Panc1 (cell line): ENCODE results near the gene XYLT1. TPM values are rescaled to one million over a fixed set of nuclear protein-coding genes. Genes with fewer than 3 reads are reported as not detected.

Source experiments
- ATAC-seq: fragments of 200-7000 bp; cut with Tn5 transposase; 2 replicates; pipeline ENCODE4 v1.9.1; 2020; ENCODE audit warnings: mild to moderate bottlenecking, moderate library complexity
- BruUV-seq: library from RNA; stranded (reverse); fragments of 400-500 nt; replicated peaks from 2 replicates; lab custom pipeline; 2021; lab: Mats Ljungman, UMichigan
- CTCF ChIA-PET: fragments of 300-600 bp; sonication (Branson Sonifier 250); formaldehyde crosslinking; loops from one replicate; lab custom pipeline; 2022; ENCODE audit warnings: antibody characterized with exemption; lab: Charles Lee
- POLR2A ChIA-PET: fragments of 300-600 bp; sonication (Branson Sonifier 250); formaldehyde crosslinking; loops from one replicate; lab custom pipeline; 2022; ENCODE audit warnings: antibody characterized with exemption; lab: Charles Lee
- DNase-seq: peaks from one replicate; pipeline ENCODE4 v3.0.0-alpha.2; 2010; ENCODE audit warnings: low read depth, low spot score
- H3K27ac ChIP-seq: 2 replicates; pipeline ENCODE4 v1.5.1; 2011; ENCODE audit warnings: mild to moderate bottlenecking, low read length, inconsistent platforms
- H3K27me3 ChIP-seq: fragments of 200-500 bp; sonication (Bioruptor generic); 2 replicates; pipeline ENCODE4 v1.6.0; 2014; ENCODE audit warnings: low read length, inconsistent platforms; ENCODE audit not compliant: control insufficient read depth, insufficient read depth
- H3K36me3 ChIP-seq: fragments of 200-500 bp; sonication (Bioruptor generic); 2 replicates; pipeline ENCODE4 v1.5.1; 2014; ENCODE audit warnings: inconsistent platforms, mild to moderate bottlenecking, low read length, moderate library complexity; ENCODE audit not compliant: control insufficient read depth, insufficient read depth
- H3K4me1 ChIP-seq: 2 replicates; pipeline ENCODE4 v1.5.1; 2011; ENCODE audit warnings: inconsistent platforms, mild to moderate bottlenecking, low read length, moderate library complexity; ENCODE audit not compliant: control insufficient read depth, insufficient read depth
- H3K4me3 ChIP-seq, 2 experiments: 2 replicates each; pipeline ENCODE4 v1.5.1; 2011 to 2012; ENCODE audit warnings: low read depth in 2 of 2, low read length in 2 of 2, mild to moderate bottlenecking in 2 of 2, inconsistent platforms in 1 of 2, moderate library complexity in 1 of 2
- H3K9me3 ChIP-seq: fragments of 200-500 bp; sonication (Bioruptor generic); 2 replicates; pipeline ENCODE4 v1.5.1; 2014; ENCODE audit warnings: low read depth, mild to moderate bottlenecking, inconsistent platforms, low read length, moderate library complexity; ENCODE audit not compliant: control insufficient read depth, insufficient read depth
- POLR2AphosphoS5 ChIP-seq: IDR thresholded peaks from 2 replicates; pipeline ENCODE4 v1.6.1; 2012; ENCODE audit warnings: mild to moderate bottlenecking, low read depth, low read length, moderate library complexity
- REST ChIP-seq, 2 experiments: IDR thresholded peaks; 2 replicates each; pipeline ENCODE4 v1.6.1; 2011 to 2012; ENCODE audit warnings: low read depth in 2 of 2, control low read depth in 1 of 2, low read length in 1 of 2, mild to moderate bottlenecking in 1 of 2, moderate library complexity in 1 of 2; ENCODE audit not compliant: insufficient read depth in 1 of 2
- SIN3A ChIP-seq: IDR thresholded peaks from 2 replicates; pipeline ENCODE4 v1.6.1; 2012; ENCODE audit warnings: low read depth, mild to moderate bottlenecking, low read length, moderate library complexity, borderline replicate concordance; ENCODE audit not compliant: insufficient read depth
- TCF7L2 ChIP-seq: IDR thresholded peaks from 2 replicates; pipeline ENCODE4 v1.6.1; 2011; ENCODE audit warnings: mild to moderate bottlenecking, low read depth, low read length, inconsistent platforms
- in situ Hi-C: cut with HindIII; loops from 2 replicates; pipeline ENCODE4 v1.10.0; 2016; ENCODE audit warnings: low sequenced_read_pairs, low pct_unique_long_range_greater_than_20kb
- intact Hi-C: fragments of 100-400 bp; cut with micrococcal nuclease; formaldehyde crosslinking; loops from one replicate; pipeline ENCODE4 v1.10.0; 2022; ENCODE audit not compliant: unreplicated experiment
- total RNA-seq: library from RNA; stranded (reverse); gene quantifications from one replicate; pipeline ENCODE4 v1.2.1, GENCODE V29; 2021; ENCODE audit not compliant: unreplicated experiment
- TF ChIP-seq, protein P1 (sequence below): fragments of 450-650 bp; IDR thresholded peaks from 2 replicates; pipeline ENCODE4 v1.5.1; 2017; ENCODE audit warnings: mild to moderate bottlenecking

Gene XYLT1
- total RNA-seq, 1 experiment from 2014 or later, result 0.62 TPM

GRCh38 chr16:17413508-17413907, 57.3 kb downstream of the XYLT1 start:
- ChIA-PET POLR2A (no interaction called here), CTCF (no interaction called here)

DNA sequence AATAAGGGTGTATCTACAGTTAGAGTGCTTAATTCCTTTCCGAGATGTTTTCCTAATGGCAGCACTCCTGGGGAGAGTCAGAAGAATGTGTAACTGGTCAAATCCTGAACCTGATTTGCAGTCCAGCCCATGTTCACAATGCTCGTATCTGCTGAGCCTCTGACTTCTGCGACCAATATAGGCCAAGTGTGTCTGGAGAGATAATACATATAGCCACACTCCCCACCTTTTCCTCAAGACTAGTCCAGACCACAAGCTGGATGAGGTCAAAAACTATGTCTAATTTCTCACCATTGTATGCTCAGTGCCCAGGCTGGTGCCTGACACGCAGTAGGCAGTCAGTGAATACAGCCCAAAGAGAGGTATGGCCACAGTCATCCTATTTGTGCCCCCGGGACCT, 58.0 kb downstream of the XYLT1 start:
- no peak for DNase-seq
- CTCF ChIA-PET, result no interaction called here
- intact Hi-C loops, result no loop called here
- in situ Hi-C loops, result no loop called here
- no peak overlapping the region for H3K27ac ChIP-seq
- no peak for ATAC-seq
- no peak overlapping the region for H3K4me3 ChIP-seq
- peaks cover 8% of the 10 kb centered on the region for H3K27me3 ChIP-seq
- no peaks in the 10 kb centered on the region for H3K4me1 ChIP-seq
- no TSS peak for BruUV-seq
- H3K9me3 ChIP-seq, result no peaks in the 10 kb centered on the region
- TF ChIP-seq REST (IDR thresholded peaks at IDR 0.05; ENCODE audit: insufficient read depth in 1 of 2, low read depth in 2 of 2, low read length in 1 of 2), result no peak
- no peak for TF ChIP-seq TCF7L2
- no peak for TF ChIP-seq SIN3A
- no peak for TF ChIP-seq POLR2AphosphoS5
- TF ChIP-seq, protein P1, sequence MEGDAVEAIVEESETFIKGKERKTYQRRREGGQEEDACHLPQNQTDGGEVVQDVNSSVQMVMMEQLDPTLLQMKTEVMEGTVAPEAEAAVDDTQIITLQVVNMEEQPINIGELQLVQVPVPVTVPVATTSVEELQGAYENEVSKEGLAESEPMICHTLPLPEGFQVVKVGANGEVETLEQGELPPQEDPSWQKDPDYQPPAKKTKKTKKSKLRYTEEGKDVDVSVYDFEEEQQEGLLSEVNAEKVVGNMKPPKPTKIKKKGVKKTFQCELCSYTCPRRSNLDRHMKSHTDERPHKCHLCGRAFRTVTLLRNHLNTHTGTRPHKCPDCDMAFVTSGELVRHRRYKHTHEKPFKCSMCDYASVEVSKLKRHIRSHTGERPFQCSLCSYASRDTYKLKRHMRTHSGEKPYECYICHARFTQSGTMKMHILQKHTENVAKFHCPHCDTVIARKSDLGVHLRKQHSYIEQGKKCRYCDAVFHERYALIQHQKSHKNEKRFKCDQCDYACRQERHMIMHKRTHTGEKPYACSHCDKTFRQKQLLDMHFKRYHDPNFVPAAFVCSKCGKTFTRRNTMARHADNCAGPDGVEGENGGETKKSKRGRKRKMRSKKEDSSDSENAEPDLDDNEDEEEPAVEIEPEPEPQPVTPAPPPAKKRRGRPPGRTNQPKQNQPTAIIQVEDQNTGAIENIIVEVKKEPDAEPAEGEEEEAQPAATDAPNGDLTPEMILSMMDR, result no peak
- POLR2A ChIA-PET, result no interaction called here
- H3K36me3 ChIP-seq, result no peaks in the 10 kb centered on the region

More at GRCh38 chr16:17413508-17413907, 57.3 kb downstream of the XYLT1 start:
- Histone ChIP-seq H3K9me3 (no peaks in the 10 kb centered on the region), H3K4me3 (no peak overlapping the region), H3K27ac (no peak overlapping the region), H3K36me3 (no peaks in the 10 kb centered on the region), H3K27me3 (peaks cover 8% of the 10 kb centered on the region), H3K4me1 (no peaks in the 10 kb centered on the region)
- BruUV-seq, result no TSS peak
- TF ChIP-seq POLR2AphosphoS5 (no peak), REST (IDR thresholded peaks at IDR 0.05; ENCODE audit: insufficient read depth in 1 of 2, low read depth in 2 of 2, low read length in 1 of 2) (no peak), TCF7L2 (no peak), SIN3A (no peak)
- TF ChIP-seq, protein P1, result no peak
- intact Hi-C loops, result no loop called here
- in situ Hi-C loops, result no loop called here
- ATAC-seq, result no peak
- no peak for DNase-seq
